Neuronal stem cell (in vitro differentiated cells): Measurements from ENCODE around the gene COL13A1.

Experiments
- DNase-seq: peaks from one replicate; pipeline ENCODE4 v3.0.0-alpha.2; 2013; ENCODE audit warnings: low spot score
- H2AFZ ChIP-seq: one replicate; pipeline ENCODE4 v1.6.1; 2013; ENCODE audit warnings: mild to moderate bottlenecking, low read length, inconsistent platforms
- H2AK5ac ChIP-seq: 2 replicates; pipeline ENCODE4 v1.6.1; 2013; ENCODE audit warnings: low read depth, mild to moderate bottlenecking, inconsistent platforms, low read length, moderate library complexity, mixed read lengths
- H2BK120ac ChIP-seq: 2 replicates; pipeline ENCODE4 v1.6.1; 2013; ENCODE audit warnings: low read depth, mild to moderate bottlenecking, inconsistent platforms, low read length, moderate library complexity, mixed read lengths
- H2BK12ac ChIP-seq: one replicate; pipeline ENCODE4 v1.6.1; 2013; ENCODE audit warnings: low read length, inconsistent platforms
- H2BK15ac ChIP-seq: 2 replicates; pipeline ENCODE4 v1.6.1; 2013; ENCODE audit warnings: mild to moderate bottlenecking, low read length, inconsistent platforms, mixed read lengths
- H2BK5ac ChIP-seq: one replicate; pipeline ENCODE4 v1.6.1; 2013; ENCODE audit warnings: inconsistent platforms, mild to moderate bottlenecking, low read length, moderate library complexity
- H3K14ac ChIP-seq: one replicate; pipeline ENCODE4 v1.6.1; 2013; ENCODE audit warnings: low read length, inconsistent platforms
- H3K18ac ChIP-seq: 2 replicates; pipeline ENCODE4 v1.6.1; 2013; ENCODE audit warnings: low read length, inconsistent platforms
- H3K23ac ChIP-seq: 2 replicates; pipeline ENCODE4 v1.6.1; 2013; ENCODE audit warnings: low read depth, mild to moderate bottlenecking, mixed read lengths, low read length, inconsistent platforms; ENCODE audit not compliant: poor library complexity
- H3K27ac ChIP-seq: replicated peaks from 3 replicates; pipeline ENCODE4 v1.5.1; 2013; ENCODE audit warnings: low read length, inconsistent platforms
- H3K27me3 ChIP-seq, 3 experiments: 2 replicates each; pipeline ENCODE4 v1.6.1; 2013; ENCODE audit warnings: low read length in 3 of 3, mild to moderate bottlenecking in 2 of 3, inconsistent platforms in 1 of 3, low read depth in 1 of 3, mixed read lengths in 1 of 3, moderate library complexity in 1 of 3; ENCODE audit not compliant: control insufficient read depth in 3 of 3, insufficient read depth in 3 of 3
- H3K36me3 ChIP-seq, 2 donors: replicated peaks in 1 of 2; 2 replicates each; pipeline ENCODE4 v1.6.1; 2013; ENCODE audit warnings: low read length in 2 of 2; ENCODE audit not compliant: control insufficient read depth in 2 of 2, insufficient read depth in 2 of 2
- H3K4ac ChIP-seq: 2 replicates; pipeline ENCODE4 v1.6.1; 2013; ENCODE audit warnings: inconsistent platforms, mild to moderate bottlenecking, low read length, moderate library complexity
- H3K4me1 ChIP-seq, 2 donors: 1 replicate in 1 of 2; 2 replicates in 1 of 2; pipeline ENCODE4 v1.6.1; 2013; ENCODE audit warnings: low read length in 2 of 2, low read depth in 1 of 2; ENCODE audit not compliant: control insufficient read depth in 2 of 2, insufficient read depth in 1 of 2
- H3K4me2 ChIP-seq: one replicate; pipeline ENCODE4 v1.6.1; 2013; ENCODE audit warnings: mild to moderate bottlenecking, low read length, inconsistent platforms; ENCODE audit not compliant: insufficient read depth, poor library complexity, severe bottlenecking
- H3K4me3 ChIP-seq, 2 donors: 2 replicates each; pipeline ENCODE4 v1.5.1; 2013; ENCODE audit warnings: low read length in 2 of 2, mild to moderate bottlenecking in 2 of 2, inconsistent platforms in 1 of 2, moderate library complexity in 1 of 2
- H3K79me1 ChIP-seq: one replicate; pipeline ENCODE4 v1.6.1; 2013; ENCODE audit warnings: low read depth, mild to moderate bottlenecking, inconsistent platforms, low read length, moderate library complexity
- H3K9ac ChIP-seq: one replicate; pipeline ENCODE4 v1.6.1; 2013; ENCODE audit warnings: mild to moderate bottlenecking, low read depth, low read length, inconsistent platforms; ENCODE audit not compliant: poor library complexity
- H3K9me3 ChIP-seq, 2 donors: replicated peaks in 1 of 2; 2 replicates each; pipeline versions ENCODE3 to v1.6.1; 2013; ENCODE audit warnings: low read length in 2 of 2, mild to moderate bottlenecking in 2 of 2, inconsistent platforms in 1 of 2, low read depth in 1 of 2, mixed read lengths in 1 of 2, moderate library complexity in 1 of 2; ENCODE audit not compliant: control insufficient read depth in 2 of 2, insufficient read depth in 1 of 2
- H4K8ac ChIP-seq: one replicate; pipeline ENCODE4 v1.6.1; 2013; ENCODE audit warnings: low read depth, mild to moderate bottlenecking, inconsistent platforms, low read length, moderate library complexity
- H4K91ac ChIP-seq: one replicate; pipeline ENCODE4 v1.6.1; 2013; ENCODE audit warnings: low read length, low read depth, mild to moderate bottlenecking, inconsistent platforms; ENCODE audit not compliant: poor library complexity
- WGBS, 2 donors: extraction: QIAGEN DNeasy Blood & Tissue Kit; methylation state at CpG; one replicate each; pipeline ENCODE4 v1.1.7; 2013; ENCODE audit warnings: missing lambda C conversion rate in 2 of 2, mixed read lengths in 1 of 2; ENCODE audit not compliant: insufficient read length in 2 of 2, insufficient replicate concordance in 1 of 2; ENCODE audit errors: extremely low coverage in 2 of 2; 5-methylcytosine and 5-hydroxymethylcytosine counted together

Gene COL13A1

GRCh38 chr10:69878951-69879350, 77.2 kb downstream of the COL13A1 start:
- Histone ChIP-seq H3K14ac (no peak overlapping the region), H3K79me1 (no peaks in the 10 kb centered on the region), H2BK5ac (no peak overlapping the region), H2BK120ac (no peak overlapping the region), H2BK12ac (no peak overlapping the region), H3K9me3 (no peaks in the 10 kb centered on the region), H3K4me3 (no peak overlapping the region), H3K27ac (no peak overlapping the region), H3K27me3 (no peaks in the 10 kb centered on the region), H3K4me1 (peaks cover 21 to 34% of the 10 kb centered on the region in 2 donors), H2BK15ac (no peak overlapping the region), H4K91ac (no peak overlapping the region), H3K36me3 (no peaks in the 10 kb centered on the region), H3K4me2 (no peak overlapping the region), H3K4ac (no peak overlapping the region), H3K23ac (no peak overlapping the region), H2AK5ac (no peak overlapping the region), H3K9ac (no peak overlapping the region), H3K18ac (no peak overlapping the region), H4K8ac (no peak overlapping the region), H2AFZ (no peak overlapping the region)
- WGBS, 2 donors = no CpG with 5 or more reads among the region's 3 CpGs
- DNase-seq = no peak

- Histone ChIP-seq H3K4ac (no peak overlapping the region), H4K91ac (peak overlapping the region; percentile 5), H2BK5ac (peak overlapping the region; percentile 47), H3K27me3 (no peaks in the 10 kb centered on the region), H2AK5ac (peak overlapping the region; percentile 38), H3K18ac (peak overlapping the region; percentile 88), H2BK12ac (peak overlapping the region; percentile 28), H3K4me3 (no peak overlapping the region), H2BK120ac (no peak overlapping the region), H3K27ac (no peak overlapping the region), H2BK15ac (peak overlapping the region; percentile 71), H3K4me2 (no peak overlapping the region), H3K23ac (peak overlapping the region; percentile 2), H3K4me1 (peaks cover 21 to 34% of the 10 kb centered on the region in 2 donors), H3K79me1 (no peaks in the 10 kb centered on the region), H3K9ac (no peak overlapping the region), H2AFZ (peak overlapping the region; percentile 85), H3K14ac (no peak overlapping the region), H3K9me3 (no peaks in the 10 kb centered on the region), H4K8ac (no peak overlapping the region), H3K36me3 (no peaks in the 10 kb centered on the region)
- WGBS, 2 donors = no CpG with 5 or more reads among the region's 13 CpGs
- DNase-seq = no peak
Measured at GRCh38 chr10:69879634-69880257, 78.0 kb downstream of the COL13A1 start.

- H3K4ac ChIP-seq = peak overlapping the region; percentile 43
- H3K27ac ChIP-seq = no peak overlapping the region
- peak overlapping the region; percentile 28 for H2BK12ac ChIP-seq
- peak overlapping the region; percentile 71 for H2BK15ac ChIP-seq
- no peak for DNase-seq
- peak overlapping the region; percentile 53 for H3K9ac ChIP-seq
- H3K79me1 ChIP-seq = no peaks in the 10 kb centered on the region
- H3K14ac ChIP-seq = peak overlapping the region; percentile 3
- no peak overlapping the region for H2BK120ac ChIP-seq
- WGBS, 2 donors = no CpG with 5 or more reads among the region's 27 CpGs
- H3K9me3 ChIP-seq = no peaks in the 10 kb centered on the region
- no peaks in the 10 kb centered on the region for H3K27me3 ChIP-seq
- H3K36me3 ChIP-seq = no peaks in the 10 kb centered on the region
- H4K91ac ChIP-seq = peak overlapping the region; percentile 15
- H4K8ac ChIP-seq = peak overlapping the region; percentile 7
- peak overlapping the region; percentile 2 for H3K23ac ChIP-seq
- H2BK5ac ChIP-seq = peak overlapping the region; percentile 47
- H3K4me2 ChIP-seq = no peak overlapping the region
- H3K4me3 ChIP-seq = no peak overlapping the region
- peak overlapping the region; percentile 85 for H2AFZ ChIP-seq
- H3K4me1 ChIP-seq = peaks cover 21 to 34% of the 10 kb centered on the region in 2 donors
- H3K18ac ChIP-seq = peak overlapping the region; percentile 88
- peak overlapping the region; percentile 38 for H2AK5ac ChIP-seq
Measured at GRCh38 chr10:69880301-69881081, 78.8 kb downstream of the COL13A1 start.

- H3K27ac ChIP-seq = no peak overlapping the region
- H4K91ac ChIP-seq = no peak overlapping the region
- no peak overlapping the region for H3K9ac ChIP-seq
- H2BK12ac ChIP-seq = peak overlapping the region; percentile 66
- H2BK120ac ChIP-seq = no peak overlapping the region
- H3K4me2 ChIP-seq = no peak overlapping the region
- H4K8ac ChIP-seq = peak overlapping the region; percentile 7
- no peak overlapping the region for H3K4me3 ChIP-seq
- H3K18ac ChIP-seq = peak overlapping the region; percentile 88
- peak overlapping the region; percentile 71 for H2BK15ac ChIP-seq
- no peak for DNase-seq
- no CpG with 5 or more reads among the region's 12 CpGs for WGBS, 2 donors
- H2BK5ac ChIP-seq = peak overlapping the region; percentile 6
- no peaks in the 10 kb centered on the region for H3K36me3 ChIP-seq
- no peak overlapping the region for H3K14ac ChIP-seq
- peak overlapping the region; percentile 85 for H2AFZ ChIP-seq
- H3K23ac ChIP-seq = peak overlapping the region; percentile 40
- H3K27me3 ChIP-seq = no peaks in the 10 kb centered on the region
- H3K9me3 ChIP-seq = no peaks in the 10 kb centered on the region
- H3K79me1 ChIP-seq = no peaks in the 10 kb centered on the region
- peaks cover 21 to 34% of the 10 kb centered on the region in 2 donors for H3K4me1 ChIP-seq
- H3K4ac ChIP-seq = no peak overlapping the region
- peak overlapping the region; percentile 38 for H2AK5ac ChIP-seq
Measured at GRCh38 chr10:69881202-69881601, 79.5 kb downstream of the COL13A1 start.
